GM19397 (cell line): Measurements from ENCODE around the gene HNRNPM.
"Not testable (repeated sequence)": the region's sequence is repeated elsewhere in the genome, so short reads cannot be mapped to it uniquely, and the experiment has no call there.

Experiments
- ATAC-seq: cut with Tn5 transposase; IDR thresholded peaks from one replicate; pipeline ENCODE4 v1.9.1; 2021; ENCODE audit warnings: mild to moderate bottlenecking, moderate library complexity; ENCODE audit not compliant: unreplicated experiment

HNRNPM gene

DNA sequence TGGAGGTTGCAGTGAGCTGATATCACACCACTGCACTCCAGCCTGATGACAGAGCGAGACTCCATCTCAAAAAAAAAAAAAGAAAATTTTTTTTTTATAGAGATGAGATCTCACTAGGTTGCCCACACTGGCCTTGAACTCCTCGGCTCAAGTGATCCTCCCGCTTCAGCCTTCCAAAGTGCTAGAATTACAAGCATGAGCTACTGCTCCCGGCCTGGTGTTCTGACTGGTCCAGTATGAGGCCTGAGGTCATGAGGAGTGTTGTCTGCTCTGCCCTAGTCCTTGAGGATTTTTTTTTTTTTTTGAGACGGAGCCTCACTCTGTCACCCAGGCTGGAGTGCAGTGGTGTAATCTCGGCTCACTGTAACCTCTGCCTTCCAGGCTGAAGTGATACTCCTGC is 19.4 kb upstream of the HNRNPM start:
- not testable (repeated sequence) for ATAC-seq

DNA sequence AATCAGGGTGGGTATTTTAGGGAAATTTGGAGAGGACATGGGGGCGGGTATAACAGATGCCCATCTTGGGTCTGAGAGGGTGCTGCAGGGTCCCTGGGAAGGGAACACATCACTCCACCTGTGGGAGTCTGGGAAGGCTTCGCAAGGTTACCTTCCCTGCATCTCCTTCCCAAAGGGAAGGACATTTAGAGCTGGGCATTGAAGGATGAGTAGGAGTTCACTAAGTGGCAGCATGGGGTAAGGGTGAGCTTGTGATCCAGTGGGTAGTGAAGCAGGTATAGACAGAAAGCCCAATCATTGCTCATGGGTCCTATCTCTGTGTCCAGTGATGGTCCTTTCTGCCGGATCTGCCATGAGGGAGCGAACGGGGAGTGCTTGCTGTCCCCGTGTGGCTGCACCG is 18.5 kb upstream of the HNRNPM start:
- no peak for ATAC-seq

DNA sequence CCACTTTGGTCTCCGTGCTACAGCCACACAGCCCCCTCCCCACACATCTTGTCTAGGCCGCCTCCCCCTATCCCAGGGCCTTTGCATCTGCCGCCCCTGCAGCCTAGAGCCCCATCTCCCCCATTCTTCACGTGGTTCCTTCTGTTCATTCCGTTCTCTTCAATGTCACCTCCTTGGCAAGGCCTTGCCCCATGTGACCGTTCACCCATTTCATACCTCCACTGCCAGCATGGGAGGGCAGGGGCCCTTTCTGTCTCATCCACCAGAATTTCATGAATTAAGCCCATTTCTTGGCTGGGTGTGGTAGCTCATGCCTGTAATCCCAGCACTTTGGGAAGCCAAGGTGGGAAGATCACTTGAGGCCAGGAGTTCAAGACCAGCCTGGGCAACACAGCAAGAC is 15.7 kb upstream of the HNRNPM start:
- no peak for ATAC-seq

DNA sequence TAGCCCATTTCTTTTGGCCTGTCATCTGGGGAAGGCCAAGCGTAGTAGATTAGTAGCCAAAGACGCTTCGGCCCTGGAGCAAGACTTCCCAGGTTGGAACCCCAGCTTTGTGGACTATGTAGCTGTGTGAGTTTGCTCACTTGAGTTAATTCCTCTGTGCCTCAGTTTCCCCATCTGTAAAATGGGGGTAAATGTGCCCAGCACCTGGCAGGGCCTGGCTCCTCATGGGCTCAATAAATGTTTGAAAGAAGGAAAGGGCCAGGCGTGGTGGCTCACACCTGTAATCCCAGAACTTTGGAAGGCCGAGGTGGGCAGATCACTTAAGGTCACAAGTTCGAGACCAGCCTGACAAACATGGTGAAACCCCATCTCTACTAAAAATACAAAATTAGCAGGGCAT is 14.9 kb upstream of the HNRNPM start:
- ATAC-seq: no peak

DNA sequence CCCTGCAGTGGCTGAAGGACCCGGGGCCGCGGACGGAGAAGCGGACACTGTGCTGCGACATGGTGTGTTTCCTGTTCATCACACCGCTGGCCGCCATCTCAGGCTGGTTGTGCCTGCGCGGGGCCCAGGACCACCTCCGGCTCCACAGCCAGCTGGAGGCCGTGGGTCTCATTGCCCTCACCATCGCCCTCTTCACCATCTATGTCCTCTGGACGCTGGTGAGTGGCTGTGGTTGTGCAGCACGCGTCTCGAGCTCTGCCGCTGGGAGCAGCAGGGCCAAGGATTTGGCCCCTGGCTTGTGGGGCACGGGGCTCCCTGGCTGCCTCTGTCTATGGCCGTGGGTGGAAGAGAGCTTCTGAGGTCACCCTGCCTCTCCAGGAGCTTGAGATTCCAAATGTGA is 14.1 kb upstream of the HNRNPM start:
- ATAC-seq: no peak

DNA sequence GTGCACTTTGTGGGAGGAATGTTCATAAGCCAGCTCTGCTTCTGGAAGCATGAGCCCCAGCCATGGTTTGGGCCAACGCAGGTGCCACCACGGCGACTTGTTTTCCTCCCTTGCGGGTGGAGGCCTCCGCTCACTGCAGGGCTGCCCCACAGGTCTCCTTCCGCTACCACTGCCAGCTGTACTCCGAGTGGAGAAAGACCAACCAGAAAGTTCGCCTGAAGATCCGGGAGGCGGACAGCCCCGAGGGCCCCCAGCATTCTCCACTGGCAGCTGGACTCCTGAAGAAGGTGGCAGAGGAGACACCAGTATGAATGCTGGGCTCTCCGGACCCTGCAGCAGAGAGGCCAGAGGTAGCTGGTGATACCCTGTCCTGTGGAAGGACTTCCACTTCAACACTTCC is 6.5 kb upstream of the HNRNPM start:
- no peak for ATAC-seq

DNA sequence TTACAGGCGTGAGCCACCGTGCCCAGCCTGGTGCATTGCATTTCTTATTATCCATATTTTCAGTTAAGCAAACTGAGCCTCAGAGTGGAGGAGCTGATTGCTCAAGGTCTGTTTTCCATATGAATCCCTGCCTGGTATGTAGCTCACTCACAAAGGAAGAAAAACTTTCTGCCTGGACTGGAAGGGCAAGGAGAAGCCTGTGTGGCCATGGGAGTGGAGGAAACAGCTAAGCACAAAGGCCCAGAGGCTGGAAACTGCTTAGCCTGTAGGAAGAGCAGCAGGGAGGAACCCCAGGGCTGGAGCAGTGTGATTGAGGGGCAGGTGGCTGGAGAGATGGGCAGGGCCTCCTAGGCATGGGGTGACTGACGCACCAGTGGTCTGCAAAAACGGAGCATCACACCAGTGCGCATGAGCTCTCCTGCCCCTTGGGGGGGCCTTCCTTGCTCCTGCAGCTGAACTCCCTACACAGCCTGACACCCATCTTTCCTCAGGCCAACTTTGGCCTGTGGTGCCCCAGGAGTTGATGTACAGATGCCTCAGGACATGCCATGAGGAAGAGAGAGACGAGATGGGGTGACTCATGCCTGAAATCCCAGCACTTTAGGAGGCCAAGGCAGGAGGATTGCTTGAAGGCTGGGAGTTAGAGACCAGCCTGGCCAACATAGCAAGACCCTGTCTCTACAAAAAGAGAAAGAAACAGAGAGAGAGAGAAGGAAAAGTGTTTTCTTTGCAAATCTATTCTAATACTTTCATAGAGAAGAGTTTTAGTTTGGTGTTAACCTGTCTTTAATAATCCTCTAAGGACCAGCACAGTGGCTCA is 2.8 kb upstream of the HNRNPM start:
- no peak for ATAC-seq

DNA sequence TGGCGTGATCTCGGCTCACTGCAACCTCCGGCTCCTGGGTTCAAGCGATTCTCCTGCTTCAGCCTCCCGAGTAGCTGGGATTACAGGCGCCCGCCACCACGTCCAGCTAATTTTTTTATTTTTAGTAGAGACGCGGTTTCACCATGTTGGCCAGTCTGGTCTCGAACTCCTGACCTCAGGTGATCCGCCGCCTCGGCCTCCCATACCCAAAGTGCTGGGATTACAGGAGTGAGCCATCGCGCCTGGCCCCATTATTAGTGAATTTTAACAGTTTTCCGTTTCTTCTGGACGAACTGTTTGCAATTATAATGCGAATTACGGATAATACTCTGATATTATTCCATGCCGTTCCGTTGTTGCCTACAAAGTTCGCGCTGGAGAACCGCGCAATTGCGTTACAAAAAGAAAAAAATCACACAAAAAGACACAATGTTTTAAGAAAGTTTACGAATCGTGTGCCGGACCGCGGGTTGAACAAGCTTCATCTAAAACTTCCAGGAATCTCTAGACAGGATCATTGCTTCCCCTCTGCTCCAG is 567 bp upstream of the HNRNPM start:
- ATAC-seq: not testable (repeated sequence)

DNA sequence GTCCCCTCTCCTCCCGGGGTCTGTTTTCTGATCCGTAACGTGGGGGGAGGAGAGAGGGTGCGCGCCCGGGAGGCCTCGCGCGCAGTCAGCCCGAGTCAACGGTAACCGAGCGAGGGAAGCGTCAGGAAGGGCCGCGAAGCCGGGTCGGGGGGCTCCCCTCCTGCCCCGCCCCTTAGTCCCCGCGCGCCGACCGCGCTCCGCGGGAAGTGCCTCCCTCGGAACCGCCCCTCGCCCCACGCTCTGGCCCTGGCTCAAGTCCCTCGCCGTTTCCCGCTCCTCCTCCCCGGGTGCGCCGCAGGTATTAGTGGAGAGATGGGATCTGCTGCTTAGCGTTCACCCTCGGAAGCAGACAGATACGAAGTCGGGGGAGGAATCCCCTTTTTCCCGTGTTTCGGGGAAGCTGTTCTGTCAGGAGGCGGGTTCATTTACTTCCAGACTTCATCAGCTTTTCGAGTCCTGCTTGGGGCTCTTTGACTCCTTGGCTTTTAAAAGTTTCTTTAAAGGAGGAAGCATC is 770 bp downstream of the HNRNPM start:
- peak; percentile 31 for ATAC-seq

DNA sequence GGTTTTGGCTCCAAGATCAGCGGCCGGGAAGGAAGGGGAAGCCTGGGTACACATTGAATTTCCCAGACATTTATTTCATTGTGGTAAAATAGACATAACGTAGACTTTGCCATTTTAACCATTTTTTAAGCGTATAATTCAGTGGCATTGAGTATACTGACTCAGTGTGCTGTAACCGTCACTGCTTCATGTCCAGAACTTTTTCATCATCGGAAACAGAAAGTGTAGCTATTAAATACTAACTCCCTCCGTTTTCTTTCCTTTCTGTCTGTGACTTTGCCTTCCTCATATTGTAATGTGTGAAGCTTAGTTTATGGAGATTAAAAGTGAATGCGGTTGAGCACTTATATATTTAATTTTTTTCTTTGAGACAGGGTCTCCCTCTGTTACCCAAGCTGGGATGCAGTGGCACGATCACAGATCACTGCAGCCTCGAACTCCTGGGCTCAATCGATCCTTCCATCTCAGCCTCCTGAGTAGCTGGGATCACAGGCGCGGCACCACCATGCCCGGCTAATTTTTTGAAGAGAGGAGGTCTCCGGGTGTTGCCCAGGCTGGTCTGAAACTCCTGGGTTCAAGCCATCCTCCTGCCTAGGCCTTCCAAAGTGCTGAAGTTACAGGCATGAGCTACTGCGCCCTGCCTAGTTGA is 1.4 kb downstream of the HNRNPM start:
- no peak for ATAC-seq

DNA sequence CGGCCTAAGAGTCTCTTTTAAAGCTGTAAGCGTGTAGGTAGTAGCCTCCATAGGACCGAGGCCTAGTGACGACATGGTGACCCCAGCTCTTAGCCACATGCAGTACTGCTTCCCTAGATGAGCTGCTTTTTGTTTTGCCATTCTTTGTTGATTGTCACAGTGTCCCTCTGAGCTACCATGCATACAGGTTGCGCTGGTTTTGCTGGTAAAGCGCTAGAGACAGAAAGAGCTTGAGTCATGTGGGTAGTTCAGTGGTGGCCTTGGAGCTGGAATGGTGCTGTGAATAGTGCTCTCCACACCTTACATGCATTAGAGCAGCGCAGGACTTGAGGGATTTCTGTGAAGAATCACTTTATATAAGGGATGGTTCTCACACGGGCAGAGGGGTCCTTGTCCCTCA is 5.1 kb downstream of the HNRNPM start:
- no peak for ATAC-seq

DNA sequence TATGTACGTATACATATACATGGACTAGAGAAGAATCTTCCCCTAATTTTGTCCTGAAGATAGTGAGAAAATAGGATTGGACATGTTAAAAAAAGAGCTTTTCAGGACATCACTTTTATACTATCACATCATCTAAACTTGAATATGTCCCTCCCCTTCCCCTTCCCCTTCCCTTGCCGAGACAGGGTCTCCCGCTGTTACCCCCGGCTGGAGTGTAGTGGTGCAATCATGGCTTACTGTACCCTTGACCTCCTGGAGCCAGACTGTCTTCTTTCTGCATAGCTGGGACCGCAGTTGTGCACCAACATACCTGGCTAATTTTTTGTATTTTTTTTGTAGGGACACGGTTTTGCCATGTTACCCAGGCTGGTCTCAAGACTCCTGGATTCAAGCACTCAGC is 6.6 kb downstream of the HNRNPM start:
- no peak for ATAC-seq

DNA sequence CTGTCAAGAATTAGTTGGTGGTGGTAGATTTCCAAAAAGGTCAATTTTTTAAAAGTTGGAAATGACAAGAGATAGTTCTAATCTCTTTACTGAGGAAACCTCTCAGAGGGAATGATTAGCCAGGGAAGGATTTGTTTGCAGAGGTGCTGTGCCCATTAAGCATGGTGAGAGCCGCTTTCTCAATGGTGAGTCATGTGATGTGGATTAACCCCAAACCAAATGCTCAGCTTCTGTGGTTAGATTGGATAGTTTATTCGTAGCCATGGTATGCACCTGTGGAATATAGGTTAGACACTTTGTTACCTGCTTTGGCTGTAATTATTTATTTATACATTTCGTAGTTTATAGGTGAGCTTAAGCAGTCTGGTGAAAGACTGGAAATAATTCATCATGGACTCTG is 7.1 kb downstream of the HNRNPM start:
- ATAC-seq: no peak

DNA sequence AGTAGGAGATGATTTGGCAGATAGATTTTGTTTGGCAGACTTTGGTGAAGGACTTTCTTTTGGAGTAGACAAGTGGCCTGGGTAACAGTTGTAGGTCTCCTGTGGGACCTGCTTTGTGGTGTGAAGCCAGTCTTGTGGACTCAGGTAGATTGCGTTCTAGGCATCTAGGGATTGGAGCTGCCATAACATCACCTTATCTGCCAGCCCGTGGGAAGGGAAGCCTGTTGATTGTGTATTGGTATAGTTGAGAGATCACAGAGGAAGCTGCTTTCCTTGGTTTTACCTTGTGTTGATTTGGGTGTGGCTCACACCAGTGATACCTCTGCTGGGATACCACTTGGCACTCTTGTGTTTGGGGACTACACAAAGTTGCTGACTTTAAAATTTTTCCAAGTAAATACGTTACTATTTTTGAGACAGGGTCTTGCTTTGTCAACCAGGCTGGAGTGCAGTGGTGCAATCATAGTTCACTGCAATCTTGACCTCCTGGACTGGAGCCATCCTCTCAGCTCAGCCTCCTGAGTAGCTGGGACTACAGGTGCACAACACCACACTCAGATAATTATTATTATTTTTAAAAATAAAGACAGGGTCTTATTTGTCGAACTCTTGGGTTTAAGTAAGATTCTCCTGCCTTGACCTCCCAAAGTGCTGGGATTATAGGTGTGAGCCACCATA is 7.8 kb downstream of the HNRNPM start:
- ATAC-seq: no peak

DNA sequence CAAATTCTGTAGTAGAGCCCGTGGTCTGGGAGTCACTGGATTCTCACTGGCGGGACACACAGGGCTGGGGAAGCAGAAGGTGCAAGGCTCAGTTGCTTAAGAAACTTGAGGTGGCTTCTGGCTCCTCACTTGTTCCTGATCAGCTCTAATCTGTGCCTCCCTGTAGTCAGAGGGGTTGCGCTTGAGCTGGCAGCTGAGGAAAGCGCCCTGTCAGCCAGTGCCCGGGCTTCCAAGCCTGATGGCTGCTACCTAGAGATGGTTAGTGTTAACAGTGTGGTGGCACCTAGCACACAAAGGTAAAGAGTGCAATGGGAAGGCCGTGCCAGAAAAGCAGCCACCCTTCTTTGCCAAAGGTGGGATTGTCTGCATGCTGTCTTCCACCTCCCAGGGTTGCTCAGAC is 8.8 kb downstream of the HNRNPM start:
- no peak for ATAC-seq

DNA sequence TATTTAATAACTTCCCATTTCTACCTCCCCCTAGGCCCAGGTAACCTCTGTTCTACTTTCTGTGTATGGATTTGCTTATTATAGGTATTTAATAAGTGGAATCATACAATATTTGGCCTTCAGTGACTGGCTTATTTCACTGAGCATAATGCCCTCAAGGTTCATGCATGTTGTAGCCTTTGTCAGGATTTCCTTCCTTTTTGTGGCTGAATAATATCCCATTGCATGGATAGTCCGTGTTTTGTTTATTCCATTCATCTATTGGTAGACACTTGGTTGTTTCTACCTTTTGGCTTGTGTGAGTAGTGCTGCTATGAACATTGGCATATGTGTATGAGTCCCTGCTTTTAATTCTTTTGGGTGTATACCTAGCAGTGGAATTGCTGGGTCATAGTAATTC is 9.4 kb downstream of the HNRNPM start:
- ATAC-seq: no peak

DNA sequence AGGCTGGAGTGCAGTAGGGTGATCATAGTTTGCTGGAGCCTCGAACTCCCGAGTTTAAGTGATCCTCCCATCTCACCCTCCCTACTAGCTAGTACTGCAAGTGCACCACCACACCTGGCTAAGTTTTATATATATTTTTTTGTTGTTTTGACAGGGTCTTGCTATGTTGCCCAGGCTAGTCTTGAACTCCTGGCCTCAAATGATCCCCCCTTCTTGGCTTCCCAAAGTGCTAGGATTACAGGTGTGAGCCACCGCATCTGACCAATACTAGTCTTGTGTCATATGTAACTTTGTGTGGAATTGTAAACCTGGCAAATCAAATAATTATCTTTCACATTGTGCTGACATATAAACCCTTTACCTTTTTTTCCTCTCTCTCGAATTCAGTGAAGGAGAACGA is 10.2 kb downstream of the HNRNPM start:
- no peak for ATAC-seq

DNA sequence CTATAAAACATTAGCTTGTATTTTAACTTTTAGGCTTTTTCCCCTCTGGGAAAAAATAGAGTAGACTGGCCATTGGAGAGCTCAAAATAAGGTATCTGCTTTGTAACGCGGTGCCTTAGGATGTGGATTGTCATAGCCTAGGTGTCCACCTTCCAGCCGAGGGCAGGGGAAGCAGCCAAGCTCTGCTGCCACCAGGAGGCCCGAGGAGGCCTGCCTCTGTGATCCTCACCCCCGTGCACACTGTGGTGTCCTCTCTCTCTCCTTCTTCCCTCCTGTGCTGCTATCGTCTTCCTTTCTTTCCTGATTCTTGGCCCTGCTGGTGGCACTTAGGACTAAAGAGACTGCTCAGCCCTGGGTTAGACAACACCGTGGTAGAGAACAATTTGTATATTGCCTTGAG is 11.3 kb downstream of the HNRNPM start:
- ATAC-seq: no peak

DNA sequence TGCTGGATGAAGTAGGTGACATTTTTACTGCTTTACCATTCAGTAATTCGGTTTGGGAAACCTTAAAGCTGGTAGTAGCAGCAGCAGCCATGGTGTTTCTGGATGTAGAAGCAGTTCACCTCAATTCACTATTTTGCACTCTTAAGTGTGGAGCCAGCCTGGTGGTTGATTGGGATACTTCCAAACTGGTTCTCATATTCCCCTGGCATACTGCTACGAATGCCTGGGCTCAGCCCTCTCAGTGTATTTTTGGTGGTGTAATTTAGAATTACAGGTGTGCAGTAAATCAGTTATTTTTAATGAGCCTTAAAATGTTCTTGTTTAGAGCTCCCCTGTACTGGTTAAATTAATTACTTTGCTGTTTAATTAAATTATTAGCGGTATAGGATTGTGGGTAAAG is 12.4 kb downstream of the HNRNPM start:
- no peak for ATAC-seq

DNA sequence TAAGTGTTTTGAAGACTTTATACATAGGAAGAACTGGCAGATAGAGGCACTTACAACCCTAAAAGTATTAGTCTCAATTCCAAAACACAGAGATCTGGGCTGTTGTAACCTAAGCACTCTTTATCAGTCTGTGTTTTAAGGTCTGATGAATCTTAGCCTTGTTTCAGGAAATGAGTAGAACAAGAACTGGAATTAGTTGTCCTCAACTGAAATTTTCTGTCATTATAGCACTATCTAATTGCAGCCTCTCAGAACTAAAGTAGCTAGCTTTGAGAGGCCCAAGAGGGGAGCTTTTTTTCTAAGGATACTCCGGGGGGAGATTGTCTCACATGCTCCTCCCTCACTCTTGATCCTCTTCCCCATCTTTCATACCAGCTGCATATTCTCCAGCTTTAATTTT is 13.1 kb downstream of the HNRNPM start:
- no peak for ATAC-seq

DNA sequence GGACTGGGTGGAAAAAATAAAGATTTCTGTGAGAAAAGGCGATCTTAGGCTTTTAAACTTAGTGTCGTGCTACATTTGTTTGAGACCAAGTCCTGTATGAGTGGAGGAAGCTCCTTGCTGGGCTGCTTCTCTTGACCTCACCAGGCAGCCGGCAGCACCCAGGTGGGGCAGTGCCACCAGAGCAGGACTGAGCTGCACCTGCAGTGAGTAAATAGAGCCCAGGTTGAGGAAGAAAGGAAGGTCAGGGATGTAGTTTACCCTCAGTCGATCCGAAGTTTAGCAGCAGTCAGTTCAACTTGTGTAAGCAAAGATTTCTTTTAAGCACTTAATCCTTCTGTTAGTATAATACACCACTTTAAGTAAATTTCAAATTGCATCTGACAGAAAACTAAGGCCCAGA is 13.6 kb downstream of the HNRNPM start:
- no peak for ATAC-seq

DNA sequence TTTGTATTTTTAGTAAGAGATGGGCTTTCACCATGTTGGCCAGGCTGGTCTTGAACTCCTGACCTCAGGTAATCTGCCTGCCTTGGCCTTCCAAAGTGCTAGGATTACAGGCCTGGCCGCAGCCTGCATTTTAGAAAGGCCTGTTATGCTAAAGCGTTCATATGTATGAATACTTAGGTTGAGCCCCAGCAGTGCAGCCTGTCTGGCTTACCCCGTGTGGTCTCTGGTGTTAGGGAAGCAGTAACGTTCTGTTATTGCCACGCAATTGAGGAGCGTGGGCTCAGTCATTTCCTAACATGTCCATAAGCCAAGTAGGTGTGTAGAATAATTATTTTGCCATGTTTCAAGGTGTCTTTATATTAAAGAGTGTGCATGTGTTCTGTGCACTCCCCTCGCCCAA is 14.3 kb downstream of the HNRNPM start:
- ATAC-seq: no peak
